Calu3 (cell line): ENCODE measurements around the gene MECR. TPM values are rescaled to one million over a fixed set of nuclear protein-coding genes. Genes with fewer than 3 reads are reported as not detected.
A peak's percentile ranks its signal among the peaks of the same experiment; 100 is the strongest.

Experiments used
- BruUV-seq: library from RNA; stranded (reverse); fragments of 400-500 nt; replicated peaks from 2 replicates; lab custom pipeline; 2021; lab: Mats Ljungman, UMichigan
- CTCF ChIA-PET: fragments of 300-600 bp; sonication (Branson Sonifier 250); formaldehyde crosslinking; loops from one replicate; lab custom pipeline; 2022; ENCODE audit warnings: antibody characterized with exemption; lab: Charles Lee
- DNase-seq: peaks from one replicate; pipeline ENCODE4 v3.0.0; 2022
- H3K27ac Mint-ChIP-seq: one replicate; pipeline ENCODE4 v1.8.0; 2022; ENCODE audit warnings: mixed read lengths; ENCODE audit not compliant: unreplicated experiment
- H3K27me3 Mint-ChIP-seq: one replicate; pipeline ENCODE4 v1.8.0; 2022; ENCODE audit warnings: mixed read lengths; ENCODE audit not compliant: unreplicated experiment
- H3K36me3 Mint-ChIP-seq: one replicate; pipeline ENCODE4 v1.8.0; 2022; ENCODE audit warnings: mild to moderate bottlenecking, moderate library complexity, mixed read lengths; ENCODE audit not compliant: insufficient read depth, unreplicated experiment
- H3K4me1 Mint-ChIP-seq: one replicate; pipeline ENCODE4 v1.8.0; 2022; ENCODE audit warnings: mild to moderate bottlenecking, low read depth, mixed read lengths; ENCODE audit not compliant: unreplicated experiment
- H3K4me3 Mint-ChIP-seq: one replicate; pipeline ENCODE4 v1.8.0; 2022; ENCODE audit warnings: mild to moderate bottlenecking, low read depth, moderate library complexity, mixed read lengths; ENCODE audit not compliant: unreplicated experiment
- H3K9me3 Mint-ChIP-seq: one replicate; pipeline ENCODE4 v1.8.0; 2022; ENCODE audit warnings: low read depth, mixed read lengths; ENCODE audit not compliant: unreplicated experiment
- CTCF ChIP-seq: fragments of 200-600 bp; IDR thresholded peaks from one replicate; pipeline ENCODE4 v1.8.0; 2022; ENCODE audit warnings: antibody characterized with exemption; ENCODE audit not compliant: unreplicated experiment
- intact Hi-C: fragments of 100-400 bp; cut with micrococcal nuclease; formaldehyde crosslinking; loops from one replicate; pipeline ENCODE4 v1.10.0; 2022; ENCODE audit not compliant: unreplicated experiment
- total RNA-seq: library from RNA; stranded (reverse); gene quantifications from 2 replicates; pipeline ENCODE4 v1.2.3, GENCODE V29; 2022

MECR gene
- total RNA-seq, 1 experiment from 2014 or later, result 46.8 TPM

DNA sequence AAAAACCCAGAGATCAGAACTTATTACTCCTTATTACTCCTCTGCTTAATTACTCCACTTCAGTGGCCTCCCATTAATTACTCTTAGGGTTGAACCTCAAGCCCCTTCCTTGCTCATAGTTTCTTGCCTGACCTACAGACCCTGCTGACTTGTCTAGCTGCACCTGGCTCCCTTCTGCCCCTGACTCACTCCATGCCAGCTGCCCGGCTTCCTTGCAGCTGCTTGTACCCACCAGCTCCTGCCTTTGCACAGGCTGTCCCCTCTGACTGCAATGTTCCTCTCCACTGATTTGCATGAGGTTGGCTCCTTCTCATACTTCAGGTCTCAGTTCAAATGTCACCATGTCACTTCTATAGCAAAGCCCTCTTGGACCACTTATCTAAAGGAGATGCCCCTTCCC is 3.7 kb upstream of the MECR start:
- no TSS peak for BruUV-seq
- Mint-ChIP-seq H3K4me1 (peaks cover 31% of the 10 kb centered on the region), H3K9me3 (no peaks in the 10 kb centered on the region), H3K4me3 (no peak overlapping the region), H3K27ac (no peak overlapping the region), H3K27me3 (peaks cover 21% of the 10 kb centered on the region), H3K36me3 (peaks cover 47% of the 10 kb centered on the region)
- DNase-seq, result no peak
- CTCF ChIA-PET, result interaction anchor here (0.6 kb wide), 2 partner anchors 95 to 558 kb away, joined by 3 read pairs; no protein-coding TSS in a partner anchor
- TF ChIP-seq CTCF, result no peak
- intact Hi-C loops, result loop anchor here (10.0 kb wide), 1 partner anchor 480 kb away; no protein-coding TSS in a partner anchor

DNA sequence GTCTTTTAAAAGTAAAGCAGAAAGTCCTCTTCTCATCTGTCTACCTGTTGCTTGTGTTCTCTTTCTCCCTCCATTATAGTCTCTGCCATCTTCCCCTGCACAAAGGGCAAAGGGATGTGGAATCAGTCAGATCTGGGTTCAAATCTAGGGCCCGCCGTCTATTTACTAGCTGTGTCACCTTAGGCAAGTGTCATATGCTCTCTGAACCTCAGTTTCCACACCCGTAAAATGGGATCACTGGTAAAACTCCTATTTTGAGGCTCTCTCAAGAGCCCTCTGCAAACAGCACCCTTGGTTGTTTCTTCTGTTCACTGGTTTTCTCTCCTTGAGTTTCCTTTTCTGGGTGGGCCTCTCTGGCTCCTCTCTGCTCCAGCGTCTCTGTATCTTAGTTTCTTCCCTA is 3.0 kb upstream of the MECR start:
- no peak for DNase-seq
- Mint-ChIP-seq H3K27ac (no peak overlapping the region), H3K9me3 (no peaks in the 10 kb centered on the region), H3K4me1 (peaks cover 31% of the 10 kb centered on the region), H3K4me3 (no peak overlapping the region), H3K27me3 (peaks cover 21% of the 10 kb centered on the region), H3K36me3 (peaks cover 39% of the 10 kb centered on the region)
- no peak for TF ChIP-seq CTCF
- intact Hi-C loops, result loop anchor here (10.0 kb wide), 1 partner anchor 481 kb away; no protein-coding TSS in a partner anchor
- no TSS peak for BruUV-seq
- CTCF ChIA-PET, result interaction anchor here (0.6 kb wide), 1 partner anchor 96 kb away, joined by 3 read pairs; no protein-coding TSS in a partner anchor

DNA sequence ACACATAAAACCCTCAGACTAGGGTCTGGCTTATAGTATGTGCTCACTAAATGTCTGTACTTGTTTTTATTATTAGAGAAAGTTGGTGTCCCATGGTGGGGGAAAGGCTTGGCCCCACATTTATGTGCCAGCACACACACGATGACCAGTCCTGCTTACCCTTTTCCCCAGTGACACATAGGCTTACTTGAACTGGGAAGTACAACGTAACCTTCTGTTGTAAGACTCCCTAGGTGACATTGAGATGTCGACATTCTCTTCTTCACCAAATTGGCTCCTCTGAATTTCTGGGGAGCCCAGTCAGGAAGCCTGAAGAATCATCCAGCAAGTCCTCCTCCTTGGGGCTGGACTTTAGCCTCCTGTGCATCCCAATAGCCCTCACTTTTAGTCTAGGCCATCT is 1.7 kb upstream of the MECR start:
- intact Hi-C loops, result loop anchor here (10.0 kb wide), 1 partner anchor 482 kb away; no protein-coding TSS in a partner anchor
- no TSS peak for BruUV-seq
- peaks cover 31% of the 10 kb centered on the region for H3K4me1 Mint-ChIP-seq
- H3K9me3 Mint-ChIP-seq, result no peaks in the 10 kb centered on the region
- CTCF ChIA-PET, result no interaction called here
- H3K4me3 Mint-ChIP-seq, result no peak overlapping the region
- peaks cover 21% of the 10 kb centered on the region for H3K27me3 Mint-ChIP-seq
- no peak overlapping the region for H3K27ac Mint-ChIP-seq
- no peak for DNase-seq
- H3K36me3 Mint-ChIP-seq, result peaks cover 32% of the 10 kb centered on the region
- TF ChIP-seq CTCF, result no peak

DNA sequence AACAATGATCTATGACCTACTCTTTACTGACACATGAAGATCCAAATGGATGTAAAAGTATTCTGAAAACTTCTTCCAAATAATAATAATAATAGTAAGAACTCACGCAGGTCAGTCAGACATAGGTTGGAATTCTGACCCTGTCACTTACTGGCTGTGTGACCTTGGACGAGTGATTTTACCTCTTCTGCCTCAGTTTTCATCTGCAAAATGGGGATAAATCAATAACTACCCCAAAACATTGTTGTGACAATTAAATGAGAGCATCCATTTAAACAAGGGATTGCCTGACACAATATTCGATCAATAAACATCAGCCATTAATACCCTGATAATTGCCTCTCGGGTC is 556 bp downstream of the MECR start:
- Mint-ChIP-seq H3K27ac (peak overlapping the region; percentile 83), H3K9me3 (no peaks in the 10 kb centered on the region), H3K27me3 (peaks cover 21% of the 10 kb centered on the region), H3K4me3 (peak overlapping the region; percentile 95), H3K36me3 (peaks cover 21% of the 10 kb centered on the region), H3K4me1 (peaks cover 27% of the 10 kb centered on the region)
- no peak for DNase-seq
- intact Hi-C loops, result loop anchor here (10.0 kb wide), 1 partner anchor 485 kb away; no protein-coding TSS in a partner anchor
- TF ChIP-seq CTCF, result no peak
- no TSS peak for BruUV-seq
- CTCF ChIA-PET, result interaction anchor here (0.5 to 1.2 kb wide), 2 partner anchors 9 to 446 kb away, joined by 3 read pairs; no protein-coding TSS in a partner anchor
